ENCODE measurements around the gene PHKG2.

DNA sequence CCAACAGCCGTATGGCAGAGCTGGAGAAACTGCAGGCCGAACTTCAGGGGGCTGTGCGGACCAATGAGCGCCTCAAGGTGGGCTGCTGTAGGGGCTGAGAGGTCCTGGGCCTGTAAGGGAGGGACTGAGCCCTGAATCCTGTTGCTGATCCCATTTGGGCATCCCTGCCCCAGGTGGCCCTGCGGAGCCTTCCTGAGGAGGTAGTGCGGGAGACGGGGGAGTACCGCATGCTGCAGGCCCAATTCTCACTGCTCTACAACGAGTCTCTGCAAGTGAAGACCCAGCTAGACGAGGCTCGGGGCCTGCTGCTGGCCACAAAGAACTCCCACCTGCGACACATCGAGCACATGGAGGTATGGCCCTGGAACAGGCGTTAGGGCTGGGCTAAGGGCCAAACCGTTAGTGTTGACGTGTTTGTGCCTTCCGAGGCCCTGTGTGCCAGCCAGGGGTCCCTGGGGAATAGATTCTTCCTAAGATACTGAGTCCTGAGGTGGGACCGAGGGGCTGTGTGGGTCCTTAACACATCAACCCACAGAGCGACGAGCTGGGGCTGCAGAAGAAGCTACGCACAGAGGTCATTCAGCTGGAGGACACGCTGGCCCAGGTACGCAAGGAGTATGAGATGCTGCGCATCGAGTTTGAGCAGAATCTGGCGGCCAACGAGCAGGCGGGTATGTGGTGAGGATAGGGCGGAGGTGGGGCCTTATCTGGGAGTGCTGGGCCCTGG is 18.1 kb downstream of the PHKG2 start:
- TF ChIP-seq, protein P1, sequence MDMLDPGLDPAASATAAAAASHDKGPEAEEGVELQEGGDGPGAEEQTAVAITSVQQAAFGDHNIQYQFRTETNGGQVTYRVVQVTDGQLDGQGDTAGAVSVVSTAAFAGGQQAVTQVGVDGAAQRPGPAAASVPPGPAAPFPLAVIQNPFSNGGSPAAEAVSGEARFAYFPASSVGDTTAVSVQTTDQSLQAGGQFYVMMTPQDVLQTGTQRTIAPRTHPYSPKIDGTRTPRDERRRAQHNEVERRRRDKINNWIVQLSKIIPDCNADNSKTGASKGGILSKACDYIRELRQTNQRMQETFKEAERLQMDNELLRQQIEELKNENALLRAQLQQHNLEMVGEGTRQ (IDR thresholded peaks at IDR 0.05) = no peak
- TF ChIP-seq EP300 (IDR thresholded peaks at IDR 0.05) = no peak
- TF ChIP-seq, protein P2, sequence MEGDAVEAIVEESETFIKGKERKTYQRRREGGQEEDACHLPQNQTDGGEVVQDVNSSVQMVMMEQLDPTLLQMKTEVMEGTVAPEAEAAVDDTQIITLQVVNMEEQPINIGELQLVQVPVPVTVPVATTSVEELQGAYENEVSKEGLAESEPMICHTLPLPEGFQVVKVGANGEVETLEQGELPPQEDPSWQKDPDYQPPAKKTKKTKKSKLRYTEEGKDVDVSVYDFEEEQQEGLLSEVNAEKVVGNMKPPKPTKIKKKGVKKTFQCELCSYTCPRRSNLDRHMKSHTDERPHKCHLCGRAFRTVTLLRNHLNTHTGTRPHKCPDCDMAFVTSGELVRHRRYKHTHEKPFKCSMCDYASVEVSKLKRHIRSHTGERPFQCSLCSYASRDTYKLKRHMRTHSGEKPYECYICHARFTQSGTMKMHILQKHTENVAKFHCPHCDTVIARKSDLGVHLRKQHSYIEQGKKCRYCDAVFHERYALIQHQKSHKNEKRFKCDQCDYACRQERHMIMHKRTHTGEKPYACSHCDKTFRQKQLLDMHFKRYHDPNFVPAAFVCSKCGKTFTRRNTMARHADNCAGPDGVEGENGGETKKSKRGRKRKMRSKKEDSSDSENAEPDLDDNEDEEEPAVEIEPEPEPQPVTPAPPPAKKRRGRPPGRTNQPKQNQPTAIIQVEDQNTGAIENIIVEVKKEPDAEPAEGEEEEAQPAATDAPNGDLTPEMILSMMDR (IDR thresholded peaks at IDR 0.05) = no peak

Data from A549 (cell line).